ENCODE measurements around the gene AASDHPPT.

Gene AASDHPPT

DNA sequence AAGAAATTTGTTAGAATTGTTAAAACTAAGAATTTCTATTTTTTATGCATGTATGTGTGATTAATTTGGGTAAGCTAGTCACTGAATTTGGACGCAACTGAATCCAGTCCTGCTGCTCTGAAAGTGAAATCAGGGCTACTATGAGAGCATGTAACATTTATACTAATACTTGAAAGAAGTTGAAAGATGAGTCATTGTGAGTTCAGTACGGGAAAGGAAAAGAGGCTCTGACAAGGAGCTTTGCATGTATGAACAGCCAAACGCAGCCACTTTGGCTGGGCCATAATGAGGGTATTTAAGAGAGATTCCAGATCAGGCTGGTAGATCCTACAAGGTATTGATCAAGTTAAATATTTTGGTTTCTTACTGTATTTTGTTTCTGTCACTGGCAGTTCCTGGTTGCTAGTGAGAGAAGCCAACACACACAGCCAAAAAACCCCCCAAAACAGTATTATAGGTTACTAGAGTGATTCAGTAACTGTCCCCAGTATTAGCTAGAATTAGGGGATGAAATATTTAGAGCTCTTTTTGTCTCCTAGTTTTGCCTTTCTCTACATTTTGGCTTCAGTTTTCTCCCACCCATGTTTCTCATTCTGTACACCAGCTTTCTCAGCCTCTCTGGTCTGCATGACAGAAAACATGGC lies 14.1 kb downstream of the AASDHPPT start:
- no peak overlapping the region for H3K4me3 ChIP-seq (ENCODE audit: control insufficient read depth, low read depth, low read length)
- DNase-seq (ENCODE audit: low read depth): peak; percentile 79
- TF ChIP-seq, protein P1, sequence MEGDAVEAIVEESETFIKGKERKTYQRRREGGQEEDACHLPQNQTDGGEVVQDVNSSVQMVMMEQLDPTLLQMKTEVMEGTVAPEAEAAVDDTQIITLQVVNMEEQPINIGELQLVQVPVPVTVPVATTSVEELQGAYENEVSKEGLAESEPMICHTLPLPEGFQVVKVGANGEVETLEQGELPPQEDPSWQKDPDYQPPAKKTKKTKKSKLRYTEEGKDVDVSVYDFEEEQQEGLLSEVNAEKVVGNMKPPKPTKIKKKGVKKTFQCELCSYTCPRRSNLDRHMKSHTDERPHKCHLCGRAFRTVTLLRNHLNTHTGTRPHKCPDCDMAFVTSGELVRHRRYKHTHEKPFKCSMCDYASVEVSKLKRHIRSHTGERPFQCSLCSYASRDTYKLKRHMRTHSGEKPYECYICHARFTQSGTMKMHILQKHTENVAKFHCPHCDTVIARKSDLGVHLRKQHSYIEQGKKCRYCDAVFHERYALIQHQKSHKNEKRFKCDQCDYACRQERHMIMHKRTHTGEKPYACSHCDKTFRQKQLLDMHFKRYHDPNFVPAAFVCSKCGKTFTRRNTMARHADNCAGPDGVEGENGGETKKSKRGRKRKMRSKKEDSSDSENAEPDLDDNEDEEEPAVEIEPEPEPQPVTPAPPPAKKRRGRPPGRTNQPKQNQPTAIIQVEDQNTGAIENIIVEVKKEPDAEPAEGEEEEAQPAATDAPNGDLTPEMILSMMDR (conservative IDR thresholded peaks at IDR 0.05; ENCODE audit: control insufficient read depth, insufficient read depth, low read depth, low read length): no peak

DNA sequence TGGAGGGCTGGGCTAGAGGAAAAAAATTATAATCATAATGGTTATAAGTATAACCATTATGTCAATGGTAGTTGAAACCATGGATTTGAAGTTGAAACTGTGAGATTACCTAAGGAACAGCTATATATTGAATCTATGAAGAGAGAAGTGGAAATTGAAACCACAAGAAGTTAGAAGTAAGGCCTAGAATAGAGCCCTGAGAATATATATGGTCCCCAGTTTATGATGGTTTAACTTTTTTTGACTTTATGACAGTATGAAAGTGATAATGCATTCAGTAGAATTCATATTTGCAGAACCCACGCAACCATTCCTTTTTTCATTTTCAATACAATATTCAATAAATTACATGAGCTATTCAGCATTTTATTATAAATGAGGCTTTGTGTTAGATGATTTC lies 15.0 kb downstream of the AASDHPPT start:
- DNase-seq (ENCODE audit: low read depth): no peak
- no peak overlapping the region for H3K4me3 ChIP-seq (ENCODE audit: control insufficient read depth, low read depth, low read length)
- TF ChIP-seq, protein P1 (conservative IDR thresholded peaks at IDR 0.05; ENCODE audit: control insufficient read depth, insufficient read depth, low read depth, low read length): no peak

GRCh38 chr11:106098893-106099553 lies 21.6 kb downstream of the AASDHPPT start:
- H3K4me3 ChIP-seq (ENCODE audit: control insufficient read depth, low read depth, low read length): no peak overlapping the region
- TF ChIP-seq, protein P1 (conservative IDR thresholded peaks at IDR 0.05; ENCODE audit: control insufficient read depth, insufficient read depth, low read depth, low read length): no peak

GRCh38 chr11:106101370-106101769 lies 23.9 kb downstream of the AASDHPPT start:
- no peak for DNase-seq (ENCODE audit: low read depth)
- H3K4me3 ChIP-seq (ENCODE audit: control insufficient read depth, low read depth, low read length): no peak overlapping the region
- TF ChIP-seq, protein P1 (conservative IDR thresholded peaks at IDR 0.05; ENCODE audit: control insufficient read depth, insufficient read depth, low read depth, low read length): no peak

More at GRCh38 chr11:106098893-106099553, 21.6 kb downstream of the AASDHPPT start:
- DNase-seq (ENCODE audit: low read depth): no peak

DNA sequence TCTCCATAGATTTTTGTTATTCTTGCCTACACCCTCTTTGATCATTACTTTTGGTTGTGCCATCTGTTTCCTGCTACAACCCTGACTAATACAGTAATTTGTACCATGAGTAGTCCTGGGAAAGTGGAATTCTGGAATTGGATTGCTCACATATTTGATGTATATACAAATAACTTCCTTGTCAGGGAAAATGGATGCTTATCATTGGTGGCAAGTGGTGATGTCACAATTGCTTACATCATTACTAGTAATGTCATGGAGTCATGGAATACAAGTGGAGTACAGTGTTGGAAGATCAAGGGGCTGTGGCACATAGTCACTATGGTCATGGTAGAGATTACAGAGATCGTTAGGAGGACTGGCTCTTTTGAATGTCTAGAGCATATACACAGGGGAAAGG lies 24.4 kb downstream of the AASDHPPT start:
- H3K4me3 ChIP-seq (ENCODE audit: control insufficient read depth, low read depth, low read length): no peak overlapping the region
- peak; percentile 83 for DNase-seq (ENCODE audit: low read depth)
- TF ChIP-seq, protein P1 (conservative IDR thresholded peaks at IDR 0.05; ENCODE audit: control insufficient read depth, insufficient read depth, low read depth, low read length): no peak

DNA sequence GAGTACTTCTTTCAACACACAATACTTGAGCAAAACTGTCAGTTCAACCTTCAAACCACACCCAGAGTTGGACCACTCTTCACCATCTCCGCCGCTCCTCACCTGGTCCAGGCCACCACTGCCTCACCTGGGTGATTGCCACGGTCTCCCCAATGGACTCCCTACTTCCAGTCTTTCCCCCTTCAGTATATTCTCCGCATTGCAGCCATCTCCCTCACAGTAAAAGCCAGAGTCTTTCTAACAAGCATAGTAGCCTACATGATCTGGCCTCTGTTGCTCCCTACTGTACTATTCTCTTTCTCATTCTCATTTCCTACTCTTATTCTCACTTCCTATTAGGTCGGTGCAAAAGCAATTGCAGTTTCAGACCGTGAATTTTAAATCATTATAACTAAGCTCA lies 28.5 kb downstream of the AASDHPPT start:
- TF ChIP-seq, protein P1 (conservative IDR thresholded peaks at IDR 0.05; ENCODE audit: control insufficient read depth, insufficient read depth, low read depth, low read length): no peak
- H3K4me3 ChIP-seq (ENCODE audit: control insufficient read depth, low read depth, low read length): no peak overlapping the region
- DNase-seq (ENCODE audit: low read depth): no peak

Measured in fibroblast of mammary gland (primary cell).